Stimulated activated CD8-positive, alpha-beta memory T cell treated with anti-CD3 and anti-CD28 coated beads, Interleukin-15, amount 100 ng/mL, for 48 hours (primary cell): ENCODE results near the gene JAG1.

Source experiments
- DNase-seq, 2 donors: peaks; one replicate each; pipeline ENCODE4 v3.0.0-alpha.2; 2020; ENCODE audit warnings: low read depth in 2 of 2

JAG1 gene

DNA sequence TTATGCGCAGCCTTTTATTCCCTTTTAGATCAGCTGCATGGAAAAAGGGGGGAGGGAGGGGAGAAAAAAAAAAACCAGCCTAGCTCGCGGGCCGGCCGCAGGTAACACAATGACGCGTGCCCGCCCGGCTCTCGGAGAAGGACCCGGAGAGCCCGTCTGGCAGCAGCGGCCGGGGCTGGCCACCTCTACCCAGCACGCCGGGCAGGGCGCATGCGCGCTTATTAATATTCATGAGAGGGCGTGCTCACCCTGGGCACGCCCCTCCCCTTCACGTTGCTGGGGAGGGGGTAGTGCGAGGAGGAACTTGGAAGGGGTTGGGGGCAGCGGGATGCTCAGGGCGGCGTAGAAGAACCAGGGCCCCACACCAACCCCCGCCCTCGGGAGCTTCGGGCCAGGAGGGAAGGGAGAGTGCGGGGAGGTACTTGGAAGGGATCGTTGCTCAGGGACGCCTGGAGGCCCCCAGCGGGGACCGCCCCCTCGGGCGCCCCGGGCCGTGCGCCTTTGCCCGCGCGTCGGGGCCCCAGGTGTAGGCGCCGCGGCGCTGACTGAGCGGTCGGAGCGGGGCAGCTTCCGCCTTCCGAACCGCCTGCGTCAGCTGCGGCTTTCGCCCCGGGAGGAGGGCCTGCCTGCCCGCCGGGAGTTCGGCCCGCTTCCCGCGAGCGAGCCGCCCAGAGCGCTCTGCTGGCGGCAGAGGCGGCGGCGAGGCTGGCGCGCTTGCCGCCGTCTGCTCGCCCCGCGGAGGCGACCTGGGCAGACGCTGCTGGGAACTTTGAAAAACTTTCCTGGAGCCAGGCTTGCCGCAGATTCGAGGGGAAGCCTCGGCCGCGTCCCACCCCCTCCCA lies at the start of gene JAG1:
JAG1 (minus strand) TSS at position 158 of the 842 bp plus-strand sequence. CDS start 469 bp downstream, outside the sequence.
- peak; percentile 57 to 60 for DNase-seq

DNA sequence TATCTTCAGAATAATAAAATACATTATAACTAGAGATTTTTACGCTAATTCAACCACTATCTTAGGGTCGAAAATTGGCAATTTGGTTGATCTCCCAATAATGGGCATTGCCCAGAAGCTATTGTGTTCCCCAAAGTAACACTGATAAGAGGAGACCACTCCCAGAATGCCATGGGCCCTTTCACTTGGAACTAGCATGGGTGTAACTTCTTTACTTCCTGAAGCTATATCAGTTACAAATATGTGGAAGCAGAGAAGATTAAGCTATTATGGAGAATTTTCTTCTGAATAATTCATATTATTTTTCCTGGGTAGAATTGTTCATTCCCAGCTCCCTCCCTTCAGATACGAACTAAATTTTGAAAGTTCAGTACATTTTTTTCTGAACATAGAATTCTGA lies 48.2 kb upstream of the JAG1 start:
- DNase-seq, result no peak

DNA sequence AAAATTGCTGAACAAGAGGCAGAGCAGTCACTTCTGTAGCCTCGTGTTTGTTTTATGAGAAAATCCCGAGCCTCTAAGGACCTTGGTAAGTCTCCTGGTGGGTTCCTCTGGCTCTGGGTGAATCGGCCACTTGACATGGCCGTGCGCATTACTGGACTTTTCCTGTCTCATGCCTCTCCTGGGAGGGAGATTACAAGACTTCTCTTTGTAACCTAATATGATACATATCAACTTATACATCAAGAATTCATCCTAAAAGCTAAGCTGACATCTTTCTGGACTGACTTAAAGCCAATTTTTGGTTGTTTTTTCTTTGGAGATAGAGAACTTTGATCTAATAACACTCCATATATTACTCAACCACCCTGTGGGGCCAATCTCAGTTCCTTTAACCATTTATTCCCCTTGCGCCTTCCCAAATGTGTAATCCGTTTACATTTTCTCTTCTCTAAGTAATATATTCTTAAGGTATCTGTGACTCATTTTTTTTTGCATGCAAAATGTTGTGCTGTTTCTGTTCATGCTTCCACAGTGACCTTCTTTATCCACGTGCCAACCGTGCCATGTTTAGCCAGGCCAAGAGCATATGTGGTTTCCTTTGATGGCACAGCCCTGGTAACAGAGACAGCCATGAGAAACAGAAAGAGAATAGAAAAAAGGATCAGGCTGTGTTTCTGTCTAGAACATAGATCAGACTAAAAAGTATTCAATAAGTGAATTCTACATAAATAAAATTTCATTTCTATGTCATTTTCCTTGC lies 47.5 kb upstream of the JAG1 start:
- DNase-seq, result no peak

DNA sequence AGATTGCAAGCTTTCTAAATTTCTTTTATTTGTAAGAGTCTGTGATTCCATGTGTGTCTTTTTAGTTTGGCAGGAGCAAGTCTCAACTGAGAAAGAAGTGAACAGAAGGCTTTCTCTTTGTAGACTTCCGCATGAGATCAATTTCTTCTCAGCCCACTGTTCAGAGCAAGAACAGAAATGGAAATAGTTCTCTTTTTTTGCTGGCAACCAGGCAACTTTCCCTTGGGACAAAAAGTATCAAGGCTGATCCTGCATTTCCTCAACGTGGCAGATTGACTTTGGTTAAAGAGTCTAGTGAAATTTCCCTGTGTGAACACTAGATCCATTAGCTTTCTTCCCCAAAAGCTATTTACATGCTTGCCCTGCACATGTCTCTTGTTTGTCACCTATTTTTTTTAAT lies 46.8 kb upstream of the JAG1 start:
- no peak for DNase-seq

DNA sequence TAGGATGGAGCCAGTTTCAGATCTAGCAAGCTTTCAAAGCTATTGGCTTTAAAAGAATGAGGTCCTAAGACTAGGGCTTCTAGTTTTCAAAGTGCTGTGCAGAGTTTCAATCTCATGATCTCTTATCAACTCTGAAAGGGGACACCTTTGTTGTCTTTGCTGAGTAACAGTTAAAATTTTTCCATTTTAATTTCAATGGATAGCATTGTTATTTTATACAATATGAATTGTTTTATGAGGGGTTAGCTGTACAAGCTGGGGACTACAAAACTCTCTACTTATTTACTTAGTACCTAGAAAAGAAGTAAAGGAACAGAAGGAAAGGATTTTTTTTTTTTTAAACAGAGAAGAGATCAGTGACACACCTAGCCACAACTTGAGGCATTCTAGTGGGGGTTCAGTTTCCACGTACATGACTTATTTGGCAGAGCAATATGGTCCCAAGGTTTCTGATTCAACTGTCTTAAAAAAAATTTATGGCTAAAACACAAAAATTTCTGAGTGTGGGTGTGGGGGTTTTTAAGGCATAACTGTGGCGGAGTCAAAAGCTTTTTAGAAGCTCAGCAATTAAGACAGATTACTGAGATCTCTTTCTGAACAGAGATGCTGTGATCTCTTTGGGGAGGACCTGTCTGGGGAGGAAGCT lies 46.1 kb upstream of the JAG1 start:
- DNase-seq, result no peak

DNA sequence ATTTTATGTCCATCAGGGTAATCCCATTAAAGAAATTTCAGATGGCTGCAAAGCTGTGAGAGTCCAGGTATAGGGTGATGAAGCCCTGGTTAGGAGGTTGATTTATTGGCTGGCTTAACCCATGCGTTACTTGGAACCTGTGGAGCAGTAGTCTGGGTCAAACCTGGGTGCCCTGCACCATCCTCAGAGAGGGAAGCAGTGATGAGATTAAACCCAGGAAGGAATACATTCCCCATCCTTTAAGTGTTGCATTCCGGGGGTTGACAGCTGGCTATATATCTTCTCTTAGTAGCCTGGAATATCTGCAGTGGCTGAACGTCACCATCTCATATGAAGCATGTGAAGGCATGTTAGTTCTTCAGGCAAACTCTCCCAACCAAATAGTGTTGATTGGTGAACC lies 44.9 kb upstream of the JAG1 start:
- no peak for DNase-seq

DNA sequence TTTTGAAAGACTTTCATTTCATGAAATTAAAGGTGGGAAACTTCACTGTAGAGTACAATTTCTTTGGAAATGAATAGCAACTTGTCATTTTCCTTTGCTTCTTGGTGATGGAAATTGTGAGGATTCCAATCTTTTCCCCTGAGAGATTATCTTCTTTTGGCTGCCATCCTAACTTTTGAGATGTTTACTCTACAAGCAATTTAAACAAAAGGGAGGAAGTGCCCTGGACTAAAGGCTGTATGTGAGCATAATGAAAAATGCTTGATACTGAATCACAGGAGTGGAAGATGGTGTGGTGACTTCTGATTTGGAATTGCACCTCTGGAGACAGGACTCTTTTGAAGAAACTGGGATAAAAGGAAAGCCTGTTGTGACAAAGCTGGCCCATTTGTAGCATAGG lies 43.1 kb upstream of the JAG1 start:
- DNase-seq, result no peak

DNA sequence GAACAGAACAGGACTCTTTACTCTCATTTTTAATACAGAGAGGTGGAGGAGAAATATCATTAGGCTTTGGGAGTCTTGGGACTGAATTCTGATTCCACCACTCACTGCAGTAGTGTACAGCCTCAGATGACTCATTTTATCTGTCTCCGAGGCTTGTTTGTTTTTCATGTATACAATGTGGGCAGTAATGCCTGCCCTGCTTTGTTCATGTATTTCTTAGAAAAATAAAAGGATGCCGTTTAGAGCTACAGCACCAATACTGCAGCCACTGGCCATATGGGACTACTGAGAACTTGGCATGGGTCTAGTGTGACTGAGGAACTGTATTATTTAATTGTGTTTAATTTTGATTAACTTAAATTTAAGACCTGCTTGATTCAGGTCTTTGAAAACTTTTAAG lies 41.2 kb upstream of the JAG1 start:
- no peak for DNase-seq

DNA sequence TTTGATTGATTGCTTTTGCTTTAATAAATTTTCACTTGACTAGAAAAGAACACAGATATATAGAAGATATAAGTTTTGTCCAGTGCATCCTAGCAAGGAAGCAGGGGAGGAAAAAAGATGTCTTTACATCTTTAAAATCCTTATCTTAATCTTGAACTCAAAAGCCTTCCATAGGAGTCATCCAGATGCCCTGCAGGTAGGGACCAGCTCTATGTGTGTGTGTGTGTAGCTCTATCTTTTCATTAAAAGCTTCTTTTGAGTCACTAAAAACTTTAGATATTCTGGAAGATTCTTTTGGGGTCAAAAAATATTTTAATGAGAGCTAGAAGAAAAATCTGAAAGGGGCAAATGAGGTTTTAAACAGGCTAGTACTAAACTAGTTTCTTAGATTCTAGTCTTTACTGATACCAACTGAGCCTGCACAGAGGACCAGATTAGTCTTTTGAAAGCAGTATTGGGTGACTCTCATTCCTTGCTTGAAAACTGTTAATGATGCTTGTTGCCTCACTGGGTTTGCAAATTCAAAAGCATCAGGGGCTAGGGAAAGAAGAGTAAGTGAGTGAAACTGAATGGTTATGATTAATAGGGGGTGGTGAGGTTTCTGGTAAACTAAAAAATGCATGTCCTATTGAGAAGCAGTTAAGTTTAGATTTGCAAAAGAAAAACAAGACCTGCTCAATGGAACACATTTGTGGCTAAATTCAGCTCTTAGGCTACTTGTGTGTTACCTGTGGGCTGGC lies 40.6 kb upstream of the JAG1 start:
- DNase-seq, result no peak

DNA sequence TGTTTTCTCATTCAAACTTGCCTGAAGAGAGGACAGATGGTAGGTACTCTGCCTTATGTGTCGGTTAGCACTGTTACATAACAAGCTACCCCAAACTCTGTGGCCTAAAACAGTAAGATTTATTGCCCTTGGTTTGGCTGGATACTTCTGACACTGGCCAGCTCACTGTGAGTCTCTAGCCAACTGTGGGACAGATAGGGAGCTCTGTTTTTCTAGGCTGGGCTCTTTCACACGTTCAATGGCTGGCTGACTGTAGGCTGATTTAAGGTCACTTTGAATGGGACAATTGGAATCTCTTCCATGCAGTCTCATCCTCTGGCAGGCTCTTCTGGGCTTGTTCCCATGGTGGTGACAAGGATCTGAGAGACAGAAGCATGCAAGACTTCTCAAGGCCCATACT lies 39.4 kb upstream of the JAG1 start:
- no peak for DNase-seq

DNA sequence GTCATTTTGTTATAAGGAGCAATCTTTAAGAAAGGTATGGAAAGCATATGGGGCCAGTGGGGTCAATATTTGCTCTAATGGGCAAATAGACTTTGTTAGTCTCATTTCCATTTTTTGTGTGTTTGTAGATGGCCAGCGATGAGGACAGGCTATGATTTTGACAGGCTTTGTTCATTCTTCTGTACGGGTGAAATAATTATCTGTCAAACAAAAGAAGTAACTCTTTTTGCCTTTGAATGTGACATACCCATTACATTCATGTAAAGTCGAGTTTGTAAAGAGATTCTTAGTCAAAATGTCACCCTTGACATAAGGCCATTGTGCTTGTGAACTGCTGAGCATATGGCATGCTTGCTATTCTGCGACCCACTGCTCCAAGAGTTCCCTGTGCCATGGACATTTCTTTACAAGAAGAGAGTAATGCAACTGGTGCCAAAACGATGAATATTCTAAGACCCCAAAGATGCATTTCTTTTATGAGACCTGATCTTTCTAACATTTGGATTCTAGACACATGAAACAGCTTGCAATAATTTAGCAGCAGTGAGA lies 38.2 kb upstream of the JAG1 start:
- no peak for DNase-seq

DNA sequence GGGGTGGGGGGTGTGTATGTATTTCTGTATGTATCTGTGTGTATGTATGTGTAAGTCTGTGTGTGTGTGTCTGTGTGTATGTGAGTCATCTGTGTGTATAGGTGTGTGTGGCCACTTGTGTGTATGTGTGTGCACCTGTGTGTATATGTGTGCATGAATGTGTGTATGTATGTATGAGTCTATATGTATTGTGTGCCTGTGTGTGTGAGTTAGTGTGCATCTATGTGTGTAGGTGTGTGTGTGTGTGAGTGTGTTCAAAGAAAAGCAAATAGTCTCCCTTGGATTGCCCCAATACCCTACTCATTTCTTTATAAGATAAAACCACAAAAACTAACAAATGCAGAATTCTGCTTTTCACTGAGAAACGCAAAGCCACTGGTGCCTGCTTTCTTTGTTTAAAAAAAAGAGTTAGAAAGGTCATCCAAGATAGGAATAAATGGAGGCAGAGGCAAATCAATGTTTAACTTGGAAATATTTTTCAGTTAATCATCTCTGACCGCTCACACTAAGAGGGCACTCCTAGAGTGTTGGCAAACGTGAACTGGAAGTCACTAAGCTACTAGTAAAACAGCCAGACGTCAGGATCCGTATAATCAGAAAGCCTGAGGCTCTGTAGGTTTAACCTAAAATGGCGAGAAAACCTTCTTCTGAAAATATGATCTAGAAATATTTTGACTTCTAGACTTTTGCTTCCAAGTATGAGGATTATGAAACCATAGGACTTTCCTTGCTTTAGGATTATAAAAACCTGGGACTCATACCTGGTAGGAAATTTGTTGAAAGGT lies 37.4 kb upstream of the JAG1 start:
- DNase-seq, result no peak

DNA sequence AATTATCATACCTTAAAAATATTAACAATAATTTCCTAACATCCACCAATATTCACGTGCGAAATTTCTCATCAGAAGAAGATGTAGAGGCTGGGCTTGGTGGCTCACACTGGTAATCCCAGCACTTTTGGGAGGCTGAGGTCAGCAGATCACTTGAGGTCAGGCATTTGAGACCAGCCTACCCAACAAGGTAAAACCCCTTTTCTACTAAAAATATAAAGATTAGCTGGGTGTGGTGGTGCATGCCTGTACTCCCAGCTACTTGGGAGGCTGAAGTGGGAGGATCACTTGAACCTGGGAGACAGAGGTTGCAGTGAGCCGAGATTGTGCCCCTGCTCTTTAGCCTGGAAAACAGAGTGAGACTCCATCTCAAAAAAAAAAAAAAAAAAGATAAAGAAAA lies 36.1 kb upstream of the JAG1 start:
- no peak for DNase-seq

DNA sequence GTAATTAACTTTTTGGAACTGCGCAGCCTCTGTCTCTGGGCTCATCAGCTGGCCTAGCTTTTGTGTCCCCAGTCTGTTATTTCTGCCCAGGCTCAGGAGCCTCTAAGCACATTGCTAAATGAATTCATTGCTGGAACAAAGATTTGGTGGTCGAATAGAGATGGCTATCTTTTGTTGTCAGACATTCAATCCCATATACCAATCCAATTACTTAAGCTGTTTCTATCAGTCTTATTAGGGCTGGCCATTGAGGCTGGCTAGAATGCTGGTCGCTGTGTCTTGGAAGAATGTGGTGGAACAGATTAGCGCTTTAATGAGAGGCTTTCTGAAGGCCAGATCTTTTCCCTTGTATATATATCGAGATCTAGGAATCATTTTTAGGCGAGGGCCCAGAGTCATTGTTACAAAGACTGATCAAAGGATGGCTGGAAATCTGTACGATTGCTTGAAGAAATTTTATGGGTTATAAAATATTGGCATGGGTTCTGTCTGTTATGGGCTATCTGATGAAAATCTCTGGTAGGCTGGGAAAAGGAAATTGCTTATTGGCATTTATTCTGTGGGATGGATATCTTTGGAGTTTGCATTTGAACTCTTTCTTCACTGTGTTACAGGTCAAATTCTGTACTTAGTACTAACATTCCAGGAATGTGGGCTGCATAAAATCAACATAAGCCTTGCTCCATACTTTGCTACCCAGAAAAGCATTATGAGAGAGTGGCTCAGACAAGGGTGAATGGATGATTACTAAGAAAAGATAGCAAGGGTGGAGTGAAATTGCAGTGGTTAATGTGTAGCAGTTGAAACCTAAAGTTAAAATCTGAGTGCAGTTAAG lies 34.8 kb upstream of the JAG1 start:
- DNase-seq, result no peak

DNA sequence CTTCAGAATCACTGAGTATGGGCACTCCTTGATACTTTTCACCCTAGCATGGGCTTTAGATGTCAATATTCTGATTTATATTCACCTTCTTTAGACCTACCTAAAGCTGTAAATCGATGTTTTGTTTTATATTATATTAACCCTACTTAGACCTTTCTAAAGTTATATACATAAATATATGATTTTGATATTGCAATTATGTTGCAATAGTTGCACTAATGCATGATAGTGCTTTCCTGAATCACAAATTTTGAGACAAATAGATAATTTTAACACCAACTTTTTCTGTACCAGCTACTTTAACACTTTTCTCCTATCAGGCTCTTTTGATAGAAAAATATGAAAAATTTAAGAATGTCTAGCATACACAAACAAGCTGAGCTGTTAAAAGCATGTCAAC lies 34.0 kb upstream of the JAG1 start:
- no peak for DNase-seq

DNA sequence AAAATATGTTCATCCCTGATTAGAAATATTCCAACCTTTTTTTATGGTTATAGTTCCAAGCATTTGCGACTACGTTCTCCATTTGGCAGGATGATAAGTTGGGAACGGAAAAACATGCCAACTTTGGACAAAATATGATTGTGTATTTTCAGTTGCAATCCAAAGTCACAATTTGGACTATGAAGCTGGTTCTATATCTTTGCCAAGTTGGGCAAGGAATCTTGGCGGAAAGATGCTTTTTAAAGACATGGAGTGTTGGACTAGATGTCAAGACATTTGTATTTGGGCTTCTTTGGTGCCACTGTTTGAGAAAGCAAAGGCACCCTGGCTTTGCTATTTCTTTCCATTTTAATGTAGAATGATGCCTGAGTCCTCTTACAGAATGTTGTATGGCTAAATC lies 33.3 kb upstream of the JAG1 start:
- DNase-seq, result no peak

DNA sequence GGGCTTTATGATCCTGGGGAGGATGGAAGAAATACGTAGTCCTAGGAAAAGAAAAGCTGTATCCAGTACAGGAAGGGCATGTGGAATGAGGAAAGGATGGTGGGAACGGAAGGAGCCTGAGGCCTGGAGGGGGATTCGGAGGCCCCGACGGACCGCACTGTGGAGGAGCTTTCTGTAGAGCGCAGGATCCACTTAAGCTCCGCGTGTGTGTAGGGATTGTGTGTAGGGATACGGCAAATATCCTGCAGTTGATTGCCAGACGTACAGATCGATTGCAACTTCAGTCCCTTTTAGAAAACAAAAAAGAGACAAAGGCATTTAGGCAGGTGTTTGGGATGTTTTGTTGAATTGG lies 32.6 kb upstream of the JAG1 start:
- DNase-seq, result no peak

DNA sequence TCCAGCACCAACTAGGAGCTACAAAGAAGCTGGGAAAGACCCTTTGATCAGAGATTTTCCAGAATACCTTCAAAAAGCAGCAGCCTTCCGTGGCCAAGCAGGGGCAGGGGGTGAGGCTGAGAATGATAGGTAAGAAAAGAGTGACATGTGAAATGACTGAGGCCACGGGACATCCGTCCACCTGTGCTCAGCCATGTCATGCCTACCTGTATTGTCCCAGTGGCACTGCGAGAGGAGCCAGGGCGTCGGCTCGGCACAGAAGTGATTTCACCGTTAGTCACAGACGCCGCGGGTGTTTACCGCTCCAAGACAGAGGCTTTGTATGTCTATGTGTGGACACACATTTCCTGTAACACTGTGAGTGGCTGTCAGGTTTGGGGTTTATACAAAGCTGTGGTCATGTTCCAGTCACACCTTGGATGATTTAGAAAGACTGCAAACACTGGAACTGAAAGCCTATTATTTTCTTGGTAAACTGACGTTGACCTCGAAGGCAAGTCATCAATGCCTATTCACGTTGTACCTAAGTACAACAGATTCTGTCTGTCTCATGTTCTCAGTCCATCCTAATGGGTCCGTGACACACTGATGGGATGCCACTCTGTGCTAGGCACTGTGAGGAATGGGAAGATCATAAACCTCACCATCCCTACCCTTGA lies 32.1 kb upstream of the JAG1 start:
- DNase-seq, result no peak

DNA sequence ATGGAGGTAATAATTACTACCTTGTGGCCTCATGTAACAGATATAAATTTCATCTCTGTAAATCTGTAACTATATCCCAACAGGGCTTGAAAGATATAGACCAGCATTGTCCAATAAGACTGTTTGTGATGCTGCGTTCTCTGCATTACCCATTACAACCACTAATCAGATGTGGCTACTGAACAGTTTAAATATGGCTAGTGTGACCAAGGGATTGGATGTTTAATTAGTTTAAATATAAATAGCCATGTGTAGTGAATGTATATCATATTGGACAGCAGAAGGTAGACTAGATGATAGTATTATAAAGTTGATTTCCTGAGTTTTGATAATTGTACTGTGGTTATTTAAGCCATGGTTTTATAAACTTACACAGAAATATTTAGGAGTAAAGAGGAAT lies 27.8 kb upstream of the JAG1 start:
- DNase-seq, result no peak

DNA sequence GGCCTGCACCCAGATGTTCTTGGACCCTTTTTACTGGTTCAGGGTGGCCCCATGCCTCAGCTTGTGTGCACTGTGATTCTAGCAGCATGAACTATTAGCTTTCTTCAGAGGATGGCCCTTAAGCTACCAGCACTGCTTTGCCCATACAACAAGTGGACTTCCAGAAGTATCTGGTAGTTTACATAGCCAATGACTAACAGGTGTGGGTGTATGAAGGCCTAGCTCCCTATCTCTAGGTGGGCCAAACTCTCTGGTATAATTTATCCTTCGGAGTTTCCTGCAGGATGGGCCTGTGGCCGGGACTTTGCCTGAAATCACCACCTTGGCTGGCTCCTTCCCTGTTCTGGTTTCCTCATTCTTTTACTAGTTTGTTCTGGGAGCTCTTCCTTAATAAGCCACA lies 26.1 kb upstream of the JAG1 start:
- DNase-seq, result no peak
